AML-193 (cell line): ENCODE results near the gene MYLK2.
"Not testable (repeated sequence)": the region's sequence is repeated elsewhere in the genome, so short reads cannot be mapped to it uniquely, and the experiment has no call there.

ENCODE experiments used
- DNase-seq, 2 experiments: peaks; one replicate each; lab custom pipeline; 2025; lab: John Stamatoyannopoulos, UW

Gene MYLK2

GRCh38 chr20:31819083-31819784, at the start of gene MYLK2:
Gene MYLK2, plus strand, starts transcription at chr20:31819356. Its CDS starts 225 bp downstream, at chr20:31819581.
- DNase-seq, result no peak

- no peak for DNase-seq
Measured at GRCh38 chr20:31769681-31770080, 49.5 kb upstream of the MYLK2 start.

- no peak for DNase-seq
Measured at GRCh38 chr20:31770243-31770642, 48.9 kb upstream of the MYLK2 start.

GRCh38 chr20:31774408-31774807, 44.7 kb upstream of the MYLK2 start:
- DNase-seq, result no peak

- no peak for DNase-seq
Measured at GRCh38 chr20:31780839-31781238, 38.3 kb upstream of the MYLK2 start.

GRCh38 chr20:31781945-31782344, 37.2 kb upstream of the MYLK2 start:
- no peak for DNase-seq

GRCh38 chr20:31784354-31785044, 34.7 kb upstream of the MYLK2 start:
- no peak for DNase-seq

GRCh38 chr20:31785089-31785488, 34.1 kb upstream of the MYLK2 start:
- DNase-seq, result no peak

GRCh38 chr20:31788578-31788977, 30.6 kb upstream of the MYLK2 start:
- no peak for DNase-seq

GRCh38 chr20:31790401-31790800, 28.8 kb upstream of the MYLK2 start:
- DNase-seq, result no peak

GRCh38 chr20:31797364-31797763, 21.8 kb upstream of the MYLK2 start:
- no peak for DNase-seq

- DNase-seq, result no peak
Measured at GRCh38 chr20:31801508-31801907, 17.6 kb upstream of the MYLK2 start.

- no peak for DNase-seq
Measured at GRCh38 chr20:31803552-31804291, 15.4 kb upstream of the MYLK2 start.

GRCh38 chr20:31806564-31807355, 12.4 kb upstream of the MYLK2 start:
- no peak for DNase-seq

GRCh38 chr20:31808481-31808880, 10.7 kb upstream of the MYLK2 start:
- DNase-seq, result no peak

- no peak for DNase-seq
Measured at GRCh38 chr20:31809661-31810060, 9.5 kb upstream of the MYLK2 start.

- no peak for DNase-seq
Measured at GRCh38 chr20:31811198-31811597, 8.0 kb upstream of the MYLK2 start.

- no peak for DNase-seq
Measured at GRCh38 chr20:31811796-31812728, 7.1 kb upstream of the MYLK2 start.

- DNase-seq, result no peak
Measured at GRCh38 chr20:31813611-31814010, 5.5 kb upstream of the MYLK2 start.

GRCh38 chr20:31814142-31814541, 5.0 kb upstream of the MYLK2 start:
- DNase-seq, result not testable (repeated sequence)
